HUES6 (cell line): ENCODE measurements around the gene POLA1.
"Not testable (repeated sequence)": the region's sequence is repeated elsewhere in the genome, so short reads cannot be mapped to it uniquely, and the experiment has no call there.

Source experiments
- H3K27ac ChIP-seq: 2 replicates; pipeline ENCODE4 v1.7.0; 2013; ENCODE audit warnings: low read depth, mild to moderate bottlenecking, low read length, inconsistent platforms
- H3K27me3 ChIP-seq: 2 replicates; pipeline ENCODE4 v1.6.1; 2013; ENCODE audit warnings: low read length; ENCODE audit not compliant: control insufficient read depth, insufficient read depth
- H3K36me3 ChIP-seq: 2 replicates; pipeline ENCODE4 v1.6.1; 2013; ENCODE audit warnings: low read length; ENCODE audit not compliant: control insufficient read depth, insufficient read depth
- H3K4me1 ChIP-seq: 2 replicates; pipeline ENCODE4 v1.6.1; 2013; ENCODE audit warnings: low read length; ENCODE audit not compliant: control insufficient read depth, insufficient read depth
- H3K4me3 ChIP-seq: 2 replicates; pipeline ENCODE4 v1.5.1; 2013; ENCODE audit warnings: low read depth, low read length
- H3K9ac ChIP-seq: one replicate; pipeline ENCODE4 v1.6.1; 2013; ENCODE audit warnings: mild to moderate bottlenecking, low read length
- H3K9me3 ChIP-seq: 2 replicates; pipeline ENCODE4 v1.6.1; 2013; ENCODE audit warnings: low read depth, low read length; ENCODE audit not compliant: control insufficient read depth, insufficient read depth

The POLA1 gene

DNA sequence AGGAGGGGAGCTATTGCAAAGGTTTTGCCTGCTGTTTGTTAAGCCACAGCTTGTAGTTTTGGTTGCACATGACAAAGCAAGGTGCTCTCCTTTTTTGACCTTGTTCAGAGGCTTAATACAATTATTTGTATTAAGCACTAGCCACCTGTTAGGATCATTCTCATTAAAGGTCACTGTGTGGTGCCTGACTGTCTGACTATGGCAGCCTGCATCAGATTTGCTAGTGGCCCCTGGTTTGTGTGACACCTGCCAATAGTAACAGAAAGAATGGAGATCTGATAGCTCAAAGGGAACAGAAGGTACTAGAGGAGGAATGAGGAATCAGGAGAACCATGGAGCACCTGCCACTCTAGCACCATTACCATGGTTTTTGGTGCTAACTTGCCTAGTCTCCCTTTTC is 102.5 kb downstream of the POLA1 start:
- no peak overlapping the region for H3K4me3 ChIP-seq
- H3K36me3 ChIP-seq, result peaks cover 48% of the 10 kb centered on the region
- H3K9me3 ChIP-seq, result no peaks in the 10 kb centered on the region
- no peak overlapping the region for H3K9ac ChIP-seq
- H3K27me3 ChIP-seq, result peaks cover 4% of the 10 kb centered on the region; the same call in 1 of the 2 replicates
- no peaks in the 10 kb centered on the region for H3K4me1 ChIP-seq
- H3K27ac ChIP-seq, result no peak overlapping the region

DNA sequence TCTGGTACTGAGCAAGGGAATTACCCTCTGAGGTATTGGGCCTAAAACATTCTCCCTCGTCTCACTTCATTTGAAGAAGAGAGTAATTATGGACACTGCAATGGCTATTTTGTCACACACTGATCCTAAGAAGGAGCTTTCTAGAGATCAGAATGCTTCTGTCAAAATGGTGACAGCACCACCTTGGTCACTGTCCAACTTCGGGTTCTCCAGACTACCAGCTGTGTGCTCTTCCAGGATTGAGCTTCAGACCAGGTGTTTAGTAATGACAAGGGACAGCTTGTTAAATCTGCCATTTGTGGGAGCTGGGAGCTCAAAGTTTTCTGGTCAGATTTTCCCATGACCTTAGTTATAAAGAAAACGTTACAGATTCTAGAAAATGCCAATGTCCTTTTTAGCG is 105.4 kb downstream of the POLA1 start:
- Histone ChIP-seq H3K27ac (no peak overlapping the region), H3K4me1 (no peaks in the 10 kb centered on the region), H3K9me3 (no peaks in the 10 kb centered on the region), H3K27me3 (peaks cover 4% of the 10 kb centered on the region; the same call in 1 of the 2 replicates), H3K36me3 (peaks cover 56% of the 10 kb centered on the region), H3K9ac (no peak overlapping the region), H3K4me3 (no peak overlapping the region)

DNA sequence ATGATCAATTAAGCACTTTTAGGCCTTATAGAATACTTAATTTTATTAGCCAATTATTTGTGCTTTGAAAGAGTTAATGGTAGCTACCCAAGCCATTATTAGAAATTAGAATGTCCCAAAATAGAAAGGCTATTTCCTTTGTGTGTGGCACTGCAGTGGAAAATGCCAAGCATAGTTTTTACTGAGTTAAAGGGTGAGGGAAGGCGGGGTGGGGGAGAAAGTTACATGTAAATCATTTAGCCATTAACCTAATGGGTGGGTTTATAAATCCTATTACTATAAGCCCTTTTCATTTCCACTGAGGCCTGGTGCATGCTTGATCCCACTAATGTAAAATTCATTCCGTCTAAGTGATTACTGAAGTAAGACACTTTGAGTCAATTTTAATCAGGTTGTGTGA is 105.8 kb downstream of the POLA1 start:
- H3K9me3 ChIP-seq, result no peaks in the 10 kb centered on the region
- peaks cover 4% of the 10 kb centered on the region; the same call in 1 of the 2 replicates for H3K27me3 ChIP-seq
- H3K27ac ChIP-seq, result no peak overlapping the region

DNA sequence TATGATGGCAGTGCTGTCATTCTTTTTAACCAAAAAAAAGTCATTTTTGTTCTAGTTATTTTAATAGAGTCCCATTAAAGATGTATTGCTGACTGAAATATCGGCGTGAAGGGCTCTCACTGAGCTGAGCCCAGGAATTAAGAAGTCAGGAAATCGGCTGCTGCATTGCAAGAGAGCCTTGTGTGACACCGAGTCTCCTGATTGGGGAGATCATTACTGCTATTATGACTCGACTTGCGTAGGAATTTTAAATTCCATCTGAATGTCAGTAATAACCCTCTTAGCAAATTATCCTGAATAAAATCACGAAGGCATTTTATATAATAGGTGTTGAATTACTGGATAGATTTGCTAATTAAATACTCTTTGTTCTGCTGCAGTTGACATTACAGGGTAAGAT is 111.5 kb downstream of the POLA1 start:
- Histone ChIP-seq H3K36me3 (peaks cover 43% of the 10 kb centered on the region), H3K4me1 (no peaks in the 10 kb centered on the region), H3K4me3 (no peak overlapping the region), H3K27me3 (no peaks in the 10 kb centered on the region; the same call in 1 of the 2 replicates), H3K9me3 (no peaks in the 10 kb centered on the region), H3K27ac (no peak overlapping the region), H3K9ac (no peak overlapping the region)

More for the DNA sequence above, 105.8 kb downstream of the POLA1 start:
- no peaks in the 10 kb centered on the region for H3K4me1 ChIP-seq
- no peak overlapping the region for H3K4me3 ChIP-seq
- H3K36me3 ChIP-seq, result peaks cover 57% of the 10 kb centered on the region
- H3K9ac ChIP-seq, result no peak overlapping the region

DNA sequence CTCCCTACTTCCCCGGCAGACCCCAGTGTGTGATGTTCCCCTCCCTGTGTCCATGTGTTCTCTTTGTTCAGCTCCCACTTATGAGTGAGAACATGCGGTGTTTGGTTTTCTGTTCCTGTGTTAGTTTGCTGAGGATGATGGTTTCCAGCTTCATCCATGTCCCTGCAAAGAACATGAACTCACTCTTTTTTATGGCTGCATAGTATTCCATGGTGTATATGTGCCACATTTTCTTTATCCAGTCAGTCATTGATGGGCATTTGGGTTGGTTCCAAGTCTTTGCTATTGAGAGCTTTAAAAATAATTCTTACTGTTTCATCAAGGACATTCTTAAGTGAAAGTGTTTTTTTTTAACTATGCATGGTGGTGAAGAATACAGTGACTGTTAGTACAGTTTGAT is 126.1 kb downstream of the POLA1 start:
- H3K4me1 ChIP-seq, H3K27ac ChIP-seq, H3K9ac ChIP-seq, H3K27me3 ChIP-seq, H3K9me3 ChIP-seq, H3K4me3 ChIP-seq: not testable (repeated sequence)
- peaks cover 70% of the 10 kb centered on the region for H3K36me3 ChIP-seq

DNA sequence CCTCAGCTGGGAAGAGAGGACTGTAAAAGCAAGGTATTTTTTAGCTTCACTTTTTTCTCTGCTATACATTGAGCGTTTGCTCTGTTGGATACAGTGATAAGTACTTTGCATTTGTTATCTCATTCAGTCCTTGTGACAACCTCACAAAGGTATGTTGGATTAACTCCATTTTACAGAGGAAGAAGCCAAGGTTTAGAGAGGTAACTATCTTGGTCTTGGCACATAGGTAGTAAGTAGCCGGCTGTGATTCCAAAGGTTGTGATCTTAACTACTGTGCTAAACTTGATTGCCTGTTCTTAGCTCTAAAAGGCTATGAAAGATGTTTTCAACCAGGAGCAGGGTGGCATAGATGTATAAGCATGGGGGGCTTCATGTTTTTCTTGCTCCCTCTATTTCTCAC is 134.4 kb downstream of the POLA1 start:
- H3K36me3 ChIP-seq, result peaks cover 75% of the 10 kb centered on the region
- no peak overlapping the region for H3K4me3 ChIP-seq
- H3K9ac ChIP-seq, result no peak overlapping the region
- no peaks in the 10 kb centered on the region for H3K4me1 ChIP-seq
- no peaks in the 10 kb centered on the region for H3K9me3 ChIP-seq
- H3K27me3 ChIP-seq, result no peaks in the 10 kb centered on the region; the same call in 1 of the 2 replicates
- no peak overlapping the region for H3K27ac ChIP-seq

DNA sequence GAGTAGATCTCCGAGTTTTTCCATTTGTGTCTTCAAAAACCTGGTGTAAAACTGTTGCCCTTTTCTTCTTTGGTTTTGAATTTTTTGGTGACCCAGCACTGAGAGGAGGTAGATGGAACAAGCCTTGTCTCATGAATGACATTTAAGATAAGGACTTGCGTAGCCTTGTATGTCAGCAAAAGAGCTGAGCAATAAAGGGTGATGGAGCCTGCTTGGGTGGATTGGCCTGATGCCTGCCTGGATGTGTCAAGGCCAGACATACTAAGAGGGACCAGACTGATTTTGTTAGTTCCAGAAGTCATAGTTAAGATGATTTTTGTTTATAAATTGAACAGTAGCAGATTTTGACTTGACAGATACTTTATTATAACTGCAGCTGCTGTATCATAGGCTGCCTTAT is 134.9 kb downstream of the POLA1 start:
- Histone ChIP-seq H3K4me1 (no peaks in the 10 kb centered on the region), H3K36me3 (peaks cover 77% of the 10 kb centered on the region), H3K4me3 (no peak overlapping the region), H3K9me3 (no peaks in the 10 kb centered on the region), H3K9ac (no peak overlapping the region), H3K27me3 (no peaks in the 10 kb centered on the region; the same call in 1 of the 2 replicates), H3K27ac (no peak overlapping the region)

DNA sequence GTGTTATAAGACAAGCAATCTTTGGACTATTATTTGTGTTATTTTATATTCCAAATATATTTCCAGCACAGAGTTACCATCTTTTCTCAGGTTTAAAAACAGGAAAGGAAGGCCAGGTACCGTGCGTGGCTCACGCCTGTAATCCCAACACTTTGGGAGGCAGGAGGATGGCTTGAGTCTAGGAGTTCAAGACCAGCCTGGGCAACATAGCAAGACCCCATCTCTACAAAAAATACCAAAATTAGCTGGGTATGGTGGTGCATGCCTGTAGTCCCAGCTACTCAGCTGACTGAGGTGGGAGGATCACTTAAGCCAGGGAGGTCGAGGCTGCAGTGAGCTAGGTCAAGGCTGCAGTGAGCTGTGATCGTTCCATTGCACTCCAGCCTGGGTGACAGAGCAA is 140.0 kb downstream of the POLA1 start:
- Histone ChIP-seq H3K36me3 (peaks cover 39% of the 10 kb centered on the region), H3K4me3 (no peak overlapping the region), H3K4me1 (no peaks in the 10 kb centered on the region), H3K9me3 (no peaks in the 10 kb centered on the region), H3K9ac (no peak overlapping the region), H3K27ac (no peak overlapping the region), H3K27me3 (no peaks in the 10 kb centered on the region; the same call in 1 of the 2 replicates)

DNA sequence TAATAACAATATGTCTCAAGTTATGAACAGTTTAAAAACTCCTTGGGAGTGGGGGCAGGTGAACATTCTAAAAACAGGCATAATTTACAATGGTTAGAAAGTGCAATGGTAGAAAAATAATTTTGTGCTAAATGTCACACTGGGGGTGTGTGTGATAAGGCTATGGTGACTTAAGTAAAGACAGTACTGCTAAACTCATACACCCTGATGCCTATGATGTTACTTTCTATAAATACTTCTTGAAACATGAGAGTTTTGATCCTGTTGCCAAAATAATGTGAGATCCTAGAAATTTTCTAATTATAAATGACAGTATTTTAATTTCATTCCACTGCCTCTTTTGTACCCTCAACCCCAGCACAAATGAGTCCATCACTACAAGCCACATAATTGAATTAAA is 144.2 kb downstream of the POLA1 start:
- H3K9me3 ChIP-seq, result no peaks in the 10 kb centered on the region
- H3K27ac ChIP-seq, result no peak overlapping the region
- no peaks in the 10 kb centered on the region for H3K4me1 ChIP-seq
- H3K4me3 ChIP-seq, result no peak overlapping the region
- no peaks in the 10 kb centered on the region for H3K27me3 ChIP-seq
- H3K36me3 ChIP-seq, result peaks cover 24% of the 10 kb centered on the region
- no peak overlapping the region for H3K9ac ChIP-seq

DNA sequence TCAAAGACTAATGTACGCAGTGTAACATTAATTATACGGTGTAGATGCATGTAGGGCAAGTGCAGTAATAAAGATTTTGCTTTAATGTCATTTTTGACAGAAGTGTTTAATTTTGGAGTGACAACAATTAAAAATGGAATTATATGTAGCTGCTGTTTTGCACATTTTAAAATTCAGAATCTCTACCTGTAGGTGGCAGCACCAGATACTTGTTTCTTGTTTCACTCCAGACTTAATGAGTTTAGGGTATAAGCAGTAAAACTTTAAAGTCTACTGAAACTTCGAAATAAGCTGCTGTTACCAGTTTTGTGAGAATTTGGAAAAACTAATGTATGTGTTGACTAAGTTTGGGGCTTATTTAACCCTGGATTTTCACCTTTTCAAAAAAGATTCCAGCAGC is 144.9 kb downstream of the POLA1 start:
- Histone ChIP-seq H3K9me3 (no peaks in the 10 kb centered on the region), H3K4me1 (no peaks in the 10 kb centered on the region), H3K4me3 (no peak overlapping the region), H3K9ac (no peak overlapping the region), H3K27ac (no peak overlapping the region), H3K27me3 (no peaks in the 10 kb centered on the region), H3K36me3 (peaks cover 23% of the 10 kb centered on the region)

DNA sequence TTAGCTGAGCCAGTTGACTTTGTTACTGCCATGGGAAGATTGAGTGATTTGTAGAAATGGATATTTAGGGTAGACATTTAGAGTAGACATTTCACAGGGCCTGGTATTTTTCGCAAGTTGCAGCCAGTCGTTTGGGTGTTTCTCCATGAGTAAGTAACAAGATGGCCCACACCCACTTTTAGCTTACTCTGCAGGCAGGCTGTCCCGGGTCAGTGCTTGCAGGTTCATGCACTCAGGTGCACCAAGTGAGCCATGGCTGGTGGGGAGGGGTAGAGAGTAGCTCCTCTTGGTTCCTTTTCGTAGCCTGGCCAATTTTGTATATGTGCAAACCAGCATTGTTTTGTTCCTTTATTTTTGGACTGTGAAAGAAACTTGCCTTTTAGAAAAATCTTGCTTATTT is 145.6 kb downstream of the POLA1 start:
- H3K27me3 ChIP-seq, result no peaks in the 10 kb centered on the region
- H3K9me3 ChIP-seq, result no peaks in the 10 kb centered on the region
- H3K4me3 ChIP-seq, result no peak overlapping the region
- H3K4me1 ChIP-seq, result no peaks in the 10 kb centered on the region
- peaks cover 21% of the 10 kb centered on the region for H3K36me3 ChIP-seq
- no peak overlapping the region for H3K27ac ChIP-seq
- H3K9ac ChIP-seq, result no peak overlapping the region

DNA sequence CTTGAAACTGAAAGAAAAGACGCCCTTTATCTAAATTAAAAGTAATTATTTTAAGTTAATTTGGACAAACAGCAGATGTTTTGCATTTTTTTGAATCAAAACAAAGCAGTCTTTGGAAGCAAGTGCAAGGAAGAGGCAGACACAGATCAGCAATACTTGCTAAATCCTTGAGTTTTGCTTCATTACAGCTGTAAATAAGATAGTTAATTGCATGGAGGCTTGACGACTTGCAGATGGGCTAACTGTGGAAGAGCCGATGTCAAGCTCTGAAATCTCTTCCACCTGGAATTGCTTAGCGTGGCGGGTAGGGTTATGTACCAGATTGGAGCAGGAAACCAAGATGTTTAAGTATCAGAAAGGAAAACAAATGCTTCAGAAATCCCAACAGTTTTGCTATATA is 148.8 kb downstream of the POLA1 start:
- Histone ChIP-seq H3K4me3 (no peak overlapping the region), H3K27ac (no peak overlapping the region), H3K9me3 (no peaks in the 10 kb centered on the region), H3K9ac (no peak overlapping the region), H3K4me1 (peaks cover 8% of the 10 kb centered on the region), H3K36me3 (peaks cover 43% of the 10 kb centered on the region), H3K27me3 (no peaks in the 10 kb centered on the region; the same call in 1 of the 2 replicates)
